ENCODE results near the gene EFR3B. TPM values are rescaled to one million over a fixed set of nuclear protein-coding genes. Genes with fewer than 3 reads are reported as not detected.

The EFR3B gene
- total RNA-seq, 2 experiments from 2014 or later: not detected

- no TSS peak for BruUV-seq (replicated peaks)
- Histone ChIP-seq H4K20me1 (ENCODE audit: insufficient read depth, low read length) (no peaks in the 10 kb centered on the region), H3K27ac (ENCODE audit: low read depth, low read length, poor library complexity, severe bottlenecking) (no peak overlapping the region), H3K36me3 (ENCODE audit: insufficient read depth, low read length) (no peaks in the 10 kb centered on the region), H2AFZ (ENCODE audit: low read length) (no peak overlapping the region), H3K9me3 (ENCODE audit: low read length) (no peaks in the 10 kb centered on the region), H3K4me3 (ENCODE audit: low read depth, low read length, poor library complexity, severe bottlenecking) (no peak overlapping the region), H3K4me1 (ENCODE audit: insufficient read depth, low read length, poor library complexity, severe bottlenecking) (no peaks in the 10 kb centered on the region), H3K4me2 (ENCODE audit: low read length) (no peak overlapping the region), H3K9me2 (ENCODE audit: insufficient read depth, low read length) (no peaks in the 10 kb centered on the region), H3K79me2 (ENCODE audit: insufficient read depth, low read depth, low read length) (no peaks in the 10 kb centered on the region)
- CTCF ChIA-PET (ENCODE audit: unreplicated experiment): interaction anchor here (0.6 kb wide), 1 partner anchor 23 kb away, joined by 3 read pairs; no protein-coding TSS in a partner anchor
- DNase-seq (ENCODE audit: low spot score): no peak
- TF ChIP-seq EZH2phosphoT487 (IDR thresholded peaks at IDR 0.05; ENCODE audit: borderline replicate concordance, low read depth, low read length): no peak
- TF ChIP-seq CTCF (conservative IDR thresholded peaks at IDR 0.05; ENCODE audit: low read length): no peak
- intact Hi-C loops (cut with micrococcal nuclease; ENCODE audit: unreplicated experiment): no loop called here
- POLR2A ChIA-PET: no interaction called here
Observed at GRCh38 chr2:25178976-25179375, 137.1 kb downstream of the EFR3B start.

GRCh38 chr2:25184254-25184653 lies 142.4 kb downstream of the EFR3B start:
- Histone ChIP-seq H3K79me2 (ENCODE audit: insufficient read depth, low read depth, low read length) (no peaks in the 10 kb centered on the region), H3K4me2 (ENCODE audit: low read length) (no peak overlapping the region), H4K20me1 (ENCODE audit: insufficient read depth, low read length) (no peaks in the 10 kb centered on the region), H3K9me3 (ENCODE audit: low read length) (no peaks in the 10 kb centered on the region), H2AFZ (ENCODE audit: low read length) (no peak overlapping the region), H3K9me2 (ENCODE audit: insufficient read depth, low read length) (no peaks in the 10 kb centered on the region), H3K4me3 (ENCODE audit: low read depth, low read length, poor library complexity, severe bottlenecking) (no peak overlapping the region), H3K4me1 (ENCODE audit: insufficient read depth, low read length, poor library complexity, severe bottlenecking) (no peaks in the 10 kb centered on the region), H3K27ac (ENCODE audit: low read depth, low read length, poor library complexity, severe bottlenecking) (no peak overlapping the region), H3K36me3 (ENCODE audit: insufficient read depth, low read length) (no peaks in the 10 kb centered on the region)
- ChIA-PET CTCF (ENCODE audit: unreplicated experiment) (no interaction called here), POLR2A (no interaction called here)
- no TSS peak for BruUV-seq (replicated peaks)
- TF ChIP-seq CTCF (conservative IDR thresholded peaks at IDR 0.05; ENCODE audit: low read length) (no peak), EZH2phosphoT487 (IDR thresholded peaks at IDR 0.05; ENCODE audit: borderline replicate concordance, low read depth, low read length) (no peak)
- intact Hi-C loops (cut with micrococcal nuclease; ENCODE audit: unreplicated experiment): no loop called here
- no peak for DNase-seq (ENCODE audit: low spot score)

GRCh38 chr2:25187729-25188350 lies 146.0 kb downstream of the EFR3B start:
- ChIA-PET POLR2A (no interaction called here), CTCF (ENCODE audit: unreplicated experiment) (no interaction called here)

More at GRCh38 chr2:25187729-25188350, 146.0 kb downstream of the EFR3B start:
- no peak overlapping the region for H2AFZ ChIP-seq (ENCODE audit: low read length)
- H4K20me1 ChIP-seq (ENCODE audit: insufficient read depth, low read length): no peaks in the 10 kb centered on the region
- DNase-seq (ENCODE audit: low spot score): no peak
- TF ChIP-seq CTCF (conservative IDR thresholded peaks at IDR 0.05; ENCODE audit: low read length) (no peak), EZH2phosphoT487 (IDR thresholded peaks at IDR 0.05; ENCODE audit: borderline replicate concordance, low read depth, low read length) (no peak)
- no peaks in the 10 kb centered on the region for H3K36me3 ChIP-seq (ENCODE audit: insufficient read depth, low read length)
- H3K4me2 ChIP-seq (ENCODE audit: low read length): no peak overlapping the region
- BruUV-seq (replicated peaks): no TSS peak
- H3K4me1 ChIP-seq (ENCODE audit: insufficient read depth, low read length, poor library complexity, severe bottlenecking): no peaks in the 10 kb centered on the region
- H3K9me3 ChIP-seq (ENCODE audit: low read length): no peaks in the 10 kb centered on the region
- H3K79me2 ChIP-seq (ENCODE audit: insufficient read depth, low read depth, low read length): no peaks in the 10 kb centered on the region
- no peaks in the 10 kb centered on the region for H3K9me2 ChIP-seq (ENCODE audit: insufficient read depth, low read length)
- intact Hi-C loops (cut with micrococcal nuclease; ENCODE audit: unreplicated experiment): no loop called here
- no peak overlapping the region for H3K4me3 ChIP-seq (ENCODE audit: low read depth, low read length, poor library complexity, severe bottlenecking)
- no peak overlapping the region for H3K27ac ChIP-seq (ENCODE audit: low read depth, low read length, poor library complexity, severe bottlenecking)

Data from OCI-LY7 (cell line).